ENCODE measurements around the gene SLC25A21. TPM values are rescaled to one million over a fixed set of nuclear protein-coding genes. Genes with fewer than 3 reads are reported as not detected.

Gene SLC25A21
- total RNA-seq, 1 experiment from 2014 or later: 2.1 TPM

- ChIA-PET CTCF (no interaction called here), POLR2A (no interaction called here)
- no peak overlapping the region for H3K4me3 ChIP-seq (ENCODE audit: low read depth in 2 of 2, low read length in 2 of 2)
- H3K4me1 ChIP-seq (ENCODE audit: control insufficient read depth, insufficient read depth, low read length): no peaks in the 10 kb centered on the region
- TF ChIP-seq TCF7L2 (IDR thresholded peaks at IDR 0.05; ENCODE audit: low read depth, low read length) (no peak), REST (IDR thresholded peaks at IDR 0.05; ENCODE audit: insufficient read depth in 1 of 2, low read depth in 2 of 2, low read length in 1 of 2) (no peak), SIN3A (IDR thresholded peaks at IDR 0.05; ENCODE audit: borderline replicate concordance, insufficient read depth, low read depth, low read length) (no peak), CTCF (IDR thresholded peaks at IDR 0.05) (no peak), POLR2AphosphoS5 (IDR thresholded peaks at IDR 0.05; ENCODE audit: low read depth, low read length) (no peak)
- no TSS peak for BruUV-seq (replicated peaks)
- intact Hi-C loops (cut with micrococcal nuclease; ENCODE audit: unreplicated experiment): no loop called here
- in situ Hi-C loops (cut with HindIII; ENCODE audit: low pct_unique_long_range_greater_than_20kb, low sequenced_read_pairs): no loop called here
- H3K27ac ChIP-seq (ENCODE audit: low read length): no peak overlapping the region
- ATAC-seq (no peak), DNase-seq (ENCODE audit: low read depth, low spot score) (no peak)
- no peaks in the 10 kb centered on the region for H3K36me3 ChIP-seq (ENCODE audit: control insufficient read depth, insufficient read depth, low read length)
- H3K9me3 ChIP-seq (ENCODE audit: control insufficient read depth, insufficient read depth, low read depth, low read length): no peaks in the 10 kb centered on the region
- no peaks in the 10 kb centered on the region for H3K27me3 ChIP-seq (ENCODE audit: control insufficient read depth, insufficient read depth, low read length)
Measured at GRCh38 chr14:36717363-36717762, 455.0 kb downstream of the SLC25A21 start.

- ChIA-PET POLR2A (no interaction called here), CTCF (no interaction called here)
- Histone ChIP-seq H3K4me3 (ENCODE audit: low read depth in 2 of 2, low read length in 2 of 2) (no peak overlapping the region), H3K4me1 (ENCODE audit: control insufficient read depth, insufficient read depth, low read length) (no peaks in the 10 kb centered on the region), H3K36me3 (ENCODE audit: control insufficient read depth, insufficient read depth, low read length) (no peaks in the 10 kb centered on the region), H3K27ac (ENCODE audit: low read length) (no peak overlapping the region), H3K9me3 (ENCODE audit: control insufficient read depth, insufficient read depth, low read depth, low read length) (no peaks in the 10 kb centered on the region), H3K27me3 (ENCODE audit: control insufficient read depth, insufficient read depth, low read length) (no peaks in the 10 kb centered on the region)
- in situ Hi-C loops (cut with HindIII; ENCODE audit: low pct_unique_long_range_greater_than_20kb, low sequenced_read_pairs): no loop called here
- DNase-seq (ENCODE audit: low read depth, low spot score) (no peak), ATAC-seq (no peak)
- no TSS peak for BruUV-seq (replicated peaks)
- intact Hi-C loops (cut with micrococcal nuclease; ENCODE audit: unreplicated experiment): no loop called here
- TF ChIP-seq SIN3A (IDR thresholded peaks at IDR 0.05; ENCODE audit: borderline replicate concordance, insufficient read depth, low read depth, low read length) (no peak), REST (IDR thresholded peaks at IDR 0.05; ENCODE audit: insufficient read depth in 1 of 2, low read depth in 2 of 2, low read length in 1 of 2) (no peak), POLR2AphosphoS5 (IDR thresholded peaks at IDR 0.05; ENCODE audit: low read depth, low read length) (no peak), CTCF (IDR thresholded peaks at IDR 0.05) (no peak), TCF7L2 (IDR thresholded peaks at IDR 0.05; ENCODE audit: low read depth, low read length) (no peak)
Measured at GRCh38 chr14:36716614-36717184, 455.7 kb downstream of the SLC25A21 start.
